Trophoblast cell (in vitro differentiated cells and primary cell): ENCODE data around the gene CGB7.
"Not testable (repeated sequence)": the region's sequence is repeated elsewhere in the genome, so short reads cannot be mapped to it uniquely, and the experiment has no call there.

Experiments
- DNase-seq, 2 donors: peaks; one replicate each; pipeline ENCODE4 v3.0.0-alpha.2; 2016
- H2AFZ ChIP-seq: 2 replicates; pipeline ENCODE4 v1.6.1; 2013; ENCODE audit warnings: low read length, moderate library complexity, mild to moderate bottlenecking; ENCODE audit not compliant: insufficient read depth, poor library complexity
- H2AK5ac ChIP-seq: 2 replicates; pipeline ENCODE4 v1.6.1; 2013; ENCODE audit warnings: mild to moderate bottlenecking, low read length
- H2BK120ac ChIP-seq: 2 replicates; pipeline ENCODE4 v1.6.1; 2013; ENCODE audit warnings: low read length, mild to moderate bottlenecking, moderate library complexity; ENCODE audit not compliant: insufficient read depth, poor library complexity
- H2BK12ac ChIP-seq: 2 replicates; pipeline ENCODE4 v1.6.1; 2013; ENCODE audit warnings: mild to moderate bottlenecking, low read length, moderate library complexity
- H2BK5ac ChIP-seq: 2 replicates; pipeline ENCODE4 v1.6.1; 2013; ENCODE audit warnings: low read length, low read depth, moderate library complexity, mild to moderate bottlenecking; ENCODE audit not compliant: poor library complexity
- H3K14ac ChIP-seq: 2 replicates; pipeline ENCODE4 v1.6.1; 2013; ENCODE audit warnings: mild to moderate bottlenecking, low read length
- H3K18ac ChIP-seq: 2 replicates; pipeline ENCODE4 v1.6.1; 2013; ENCODE audit warnings: mild to moderate bottlenecking, low read length
- H3K23ac ChIP-seq: 2 replicates; pipeline ENCODE4 v1.6.1; 2013; ENCODE audit warnings: low read length
- H3K27ac ChIP-seq: 2 replicates; pipeline ENCODE4 v1.5.1; 2013; ENCODE audit warnings: low read depth, mild to moderate bottlenecking, inconsistent platforms, low read length, moderate library complexity
- H3K27me3 ChIP-seq: 2 replicates; pipeline ENCODE4 v1.6.1; 2013; ENCODE audit warnings: inconsistent platforms, mild to moderate bottlenecking, low read length, moderate library complexity; ENCODE audit not compliant: insufficient read depth
- H3K36me3 ChIP-seq, 2 experiments: 1 replicate in 1 of 2; 2 replicates in 1 of 2; pipeline ENCODE4 v1.6.1; 2013; ENCODE audit warnings: low read length in 2 of 2, mild to moderate bottlenecking in 2 of 2, moderate library complexity in 1 of 2; ENCODE audit not compliant: insufficient read depth in 2 of 2, control insufficient read depth in 1 of 2
- H3K4ac ChIP-seq: 2 replicates; pipeline ENCODE4 v1.6.1; 2013; ENCODE audit warnings: low read depth, mild to moderate bottlenecking, low read length, moderate library complexity
- H3K4me1 ChIP-seq, 2 experiments: 1 replicate in 1 of 2; 2 replicates in 1 of 2; pipeline ENCODE4 v1.6.1; 2013; ENCODE audit warnings: low read length in 2 of 2, mild to moderate bottlenecking in 2 of 2, moderate library complexity in 1 of 2; ENCODE audit not compliant: insufficient read depth in 2 of 2, control insufficient read depth in 1 of 2
- H3K4me2 ChIP-seq: 2 replicates; pipeline ENCODE4 v1.6.1; 2013; ENCODE audit warnings: inconsistent platforms, mild to moderate bottlenecking, low read length, moderate library complexity
- H3K4me3 ChIP-seq: 2 replicates; pipeline ENCODE4 v1.5.1; 2013; ENCODE audit warnings: mild to moderate bottlenecking, low read depth, low read length, inconsistent platforms
- H3K79me1 ChIP-seq: one replicate; pipeline ENCODE4 v1.6.1; 2013; ENCODE audit warnings: low read length
- H3K79me2 ChIP-seq: 2 replicates; pipeline ENCODE4 v1.6.1; 2013; ENCODE audit warnings: low read length, mild to moderate bottlenecking; ENCODE audit not compliant: control insufficient read depth, insufficient read depth, poor library complexity
- H3K9ac ChIP-seq: 2 replicates; pipeline ENCODE4 v1.6.1; 2013; ENCODE audit warnings: mild to moderate bottlenecking, low read length
- H3K9me3 ChIP-seq: 2 replicates; pipeline ENCODE4 v1.6.1; 2013; ENCODE audit warnings: low read depth, mild to moderate bottlenecking, control low read depth, inconsistent platforms, low read length; ENCODE audit not compliant: insufficient read depth
- H4K12ac ChIP-seq: 2 replicates; pipeline ENCODE4 v1.6.1; 2013; ENCODE audit warnings: low read depth, mild to moderate bottlenecking, low read length, moderate library complexity
- H4K8ac ChIP-seq: 2 replicates; pipeline ENCODE4 v1.6.1; 2013; ENCODE audit warnings: low read depth, mild to moderate bottlenecking, low read length, moderate library complexity
- H4K91ac ChIP-seq: one replicate; pipeline ENCODE4 v1.6.1; 2013; ENCODE audit warnings: low read depth, mild to moderate bottlenecking, low read length, moderate library complexity
- WGBS: extraction: QIAGEN DNeasy Blood & Tissue Kit; methylation state at CpG from one replicate; pipeline ENCODE4 v1.1.7; 2013; ENCODE audit warnings: missing lambda C conversion rate; ENCODE audit not compliant: insufficient read length, insufficient coverage; ENCODE audit errors: extremely low coverage; 5-methylcytosine and 5-hydroxymethylcytosine counted together

CGB7 gene

GRCh38 chr19:49029749-49030148, 27.8 kb downstream of the CGB7 start:
- H3K4ac ChIP-seq, H2BK12ac ChIP-seq, H4K91ac ChIP-seq, DNase-seq, H3K4me2 ChIP-seq, H4K8ac ChIP-seq, H3K36me3 ChIP-seq, H3K23ac ChIP-seq, H3K27ac ChIP-seq, H3K4me1 ChIP-seq, H3K14ac ChIP-seq, H3K27me3 ChIP-seq, H3K18ac ChIP-seq, H2BK120ac ChIP-seq, H2BK5ac ChIP-seq, H3K79me2 ChIP-seq, H3K4me3 ChIP-seq, H4K12ac ChIP-seq, H3K9ac ChIP-seq, H3K79me1 ChIP-seq, H3K9me3 ChIP-seq, H2AFZ ChIP-seq, H2AK5ac ChIP-seq: not testable (repeated sequence)
- no CpG with 5 or more reads among the region's 14 CpGs for WGBS

DNA sequence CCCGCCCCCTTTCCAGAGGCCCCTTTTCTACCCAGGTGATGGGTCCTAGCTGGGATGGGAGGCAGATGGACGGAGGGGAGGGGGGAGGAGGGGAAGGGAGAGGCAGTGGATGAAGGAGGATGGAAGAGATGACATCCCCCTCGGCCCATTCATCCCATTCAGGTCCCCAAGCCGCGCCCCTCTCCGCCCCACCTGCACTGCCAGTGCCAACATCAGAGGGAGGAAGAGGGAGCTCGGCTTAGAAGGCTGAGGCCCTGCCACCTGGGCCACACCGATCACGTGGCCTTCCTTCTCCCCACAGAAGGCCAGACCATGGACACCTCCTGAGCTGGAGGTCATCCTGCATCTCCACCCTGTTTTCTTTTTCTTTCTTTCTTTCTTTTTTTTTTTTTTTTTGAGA, 28.9 kb downstream of the CGB7 start:
- no CpG with 5 or more reads among the region's 9 CpGs for WGBS
- not testable (repeated sequence) for H3K14ac ChIP-seq, H3K27ac ChIP-seq, H3K79me2 ChIP-seq, DNase-seq, H3K4me3 ChIP-seq, H3K36me3 ChIP-seq, H3K27me3 ChIP-seq, H2BK120ac ChIP-seq, H3K9me3 ChIP-seq, H3K4me1 ChIP-seq, H3K4me2 ChIP-seq, H2BK12ac ChIP-seq, H2AFZ ChIP-seq, H3K23ac ChIP-seq, H4K91ac ChIP-seq, H3K4ac ChIP-seq, H2BK5ac ChIP-seq, H4K12ac ChIP-seq, H3K79me1 ChIP-seq, H4K8ac ChIP-seq, H2AK5ac ChIP-seq, H3K18ac ChIP-seq, H3K9ac ChIP-seq

- H3K4me3 ChIP-seq, H4K12ac ChIP-seq, H3K79me1 ChIP-seq, H3K27me3 ChIP-seq, H3K23ac ChIP-seq, H3K4me1 ChIP-seq, DNase-seq, H4K91ac ChIP-seq, H2BK5ac ChIP-seq, H3K18ac ChIP-seq, H2BK120ac ChIP-seq, H3K36me3 ChIP-seq, H3K4ac ChIP-seq, H4K8ac ChIP-seq, H2BK12ac ChIP-seq, H3K4me2 ChIP-seq, H2AK5ac ChIP-seq, H3K14ac ChIP-seq, H3K9ac ChIP-seq, H2AFZ ChIP-seq, H3K27ac ChIP-seq, H3K79me2 ChIP-seq, H3K9me3 ChIP-seq: not testable (repeated sequence)
- no CpG with 5 or more reads among the region's 23 CpGs for WGBS
These were observed 31.9 kb downstream of the CGB7 start for GRCh38 chr19:49025599-49025998.

DNA sequence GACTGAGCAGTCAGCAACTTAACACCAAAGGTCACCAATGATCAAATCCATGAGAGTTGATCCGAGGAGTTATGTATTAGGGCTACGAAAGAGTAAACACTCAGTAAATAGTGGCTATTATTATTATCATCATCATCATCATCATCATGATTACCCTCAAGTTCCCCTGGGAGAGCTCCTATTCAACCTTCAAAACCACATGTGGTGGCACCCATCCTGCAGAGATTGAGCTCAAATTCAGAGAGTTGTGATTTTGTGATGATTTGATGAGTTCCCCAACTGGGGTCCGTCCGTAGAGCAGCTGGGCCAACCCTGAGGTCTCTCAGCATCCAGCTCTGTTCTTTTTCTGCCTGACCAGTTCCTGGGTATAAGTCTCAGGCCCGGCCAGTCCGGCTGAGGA, 32.5 kb downstream of the CGB7 start:
- not testable (repeated sequence) for H2BK5ac ChIP-seq, H2BK120ac ChIP-seq, H3K79me2 ChIP-seq, H3K9ac ChIP-seq, H3K27ac ChIP-seq, H4K91ac ChIP-seq, H3K4me3 ChIP-seq, H3K14ac ChIP-seq, H3K4ac ChIP-seq, H2AK5ac ChIP-seq, H3K79me1 ChIP-seq, H3K9me3 ChIP-seq, H4K12ac ChIP-seq, H2AFZ ChIP-seq, H2BK12ac ChIP-seq, DNase-seq, H3K36me3 ChIP-seq, H4K8ac ChIP-seq, H3K4me1 ChIP-seq, H3K18ac ChIP-seq, H3K27me3 ChIP-seq, H3K4me2 ChIP-seq, H3K23ac ChIP-seq
- WGBS, result no CpG with 5 or more reads among the region's 6 CpGs
